Glutamatergic neuron (in vitro differentiated cells): ENCODE data around the gene CTBP2. TPM values are rescaled to one million over a fixed set of nuclear protein-coding genes. Genes with fewer than 3 reads are reported as not detected.

ENCODE experiments used
- DNase-seq: peaks from one replicate; pipeline ENCODE4 v3.0.0; 2022
- H3K27ac Mint-ChIP-seq: one replicate; pipeline ENCODE4 v1.8.0; 2020; ENCODE audit warnings: mild to moderate bottlenecking, mixed read lengths, inconsistent platforms; ENCODE audit not compliant: unreplicated experiment
- H3K27me3 Mint-ChIP-seq: one replicate; pipeline ENCODE4 v1.8.0; 2020; ENCODE audit warnings: mild to moderate bottlenecking, moderate library complexity, mixed read lengths, inconsistent platforms; ENCODE audit not compliant: unreplicated experiment
- H3K36me3 Mint-ChIP-seq: one replicate; pipeline ENCODE4 v1.8.0; 2020; ENCODE audit warnings: mild to moderate bottlenecking, mixed read lengths, inconsistent platforms; ENCODE audit not compliant: unreplicated experiment
- H3K4me1 Mint-ChIP-seq: one replicate; pipeline ENCODE4 v1.8.0; 2020; ENCODE audit warnings: mild to moderate bottlenecking, low read depth, mixed read lengths, inconsistent platforms; ENCODE audit not compliant: unreplicated experiment
- H3K4me3 Mint-ChIP-seq: one replicate; pipeline ENCODE4 v1.8.0; 2020; ENCODE audit warnings: mild to moderate bottlenecking, mixed read lengths, inconsistent platforms; ENCODE audit not compliant: unreplicated experiment
- H3K9me3 Mint-ChIP-seq: one replicate; pipeline ENCODE4 v1.8.0; 2020; ENCODE audit warnings: mild to moderate bottlenecking, moderate library complexity, mixed read lengths, inconsistent platforms; ENCODE audit not compliant: unreplicated experiment
- total RNA-seq: library from RNA; stranded (reverse); fragmentation: NEBNext Ultra II Directional; extraction: Animal tissue kit (Norgen Biotek cat#: 25700); gene quantifications from one replicate; pipeline ENCODE4 v1.2.1, GENCODE V29; 2021; ENCODE audit not compliant: unreplicated experiment
- TF ChIP-seq, protein P1 (sequence below): fragments of 200-600 bp; sonication (generic); IDR thresholded peaks from one replicate; pipeline ENCODE4 v1.5.0; 2021; ENCODE audit not compliant: partially characterized antibody, unreplicated experiment

Gene CTBP2
- total RNA-seq, 1 donor from 2014 or later = 174 TPM

DNA sequence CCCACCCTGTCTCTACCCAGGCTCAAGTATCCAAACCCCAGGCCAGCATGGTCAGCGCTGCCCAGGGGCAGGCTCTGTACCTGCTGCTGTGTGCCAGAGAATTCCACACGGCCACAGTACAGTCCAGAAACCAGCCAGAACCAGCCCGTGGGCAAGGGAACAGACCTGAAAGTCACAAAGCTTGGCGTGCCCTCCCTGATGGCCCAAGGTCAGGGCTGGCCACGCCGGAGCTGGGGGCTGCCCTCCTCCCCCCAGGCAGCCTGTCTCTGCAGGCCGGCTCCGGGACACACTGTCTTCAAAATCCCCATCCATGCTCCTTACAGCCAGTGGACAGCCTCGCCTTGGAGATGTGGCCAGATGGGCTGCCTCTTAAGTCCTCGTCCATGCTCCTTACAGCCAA lies 78.4 kb downstream of the CTBP2 start:
- no peak overlapping the region for H3K4me3 Mint-ChIP-seq
- H3K27ac Mint-ChIP-seq = peak overlapping the region; percentile 81
- DNase-seq = no peak
- H3K9me3 Mint-ChIP-seq = peaks cover 37% of the 10 kb centered on the region
- peaks cover 25% of the 10 kb centered on the region for H3K27me3 Mint-ChIP-seq
- H3K36me3 Mint-ChIP-seq = no peaks in the 10 kb centered on the region
- peaks cover 69% of the 10 kb centered on the region for H3K4me1 Mint-ChIP-seq
- TF ChIP-seq, protein P1, sequence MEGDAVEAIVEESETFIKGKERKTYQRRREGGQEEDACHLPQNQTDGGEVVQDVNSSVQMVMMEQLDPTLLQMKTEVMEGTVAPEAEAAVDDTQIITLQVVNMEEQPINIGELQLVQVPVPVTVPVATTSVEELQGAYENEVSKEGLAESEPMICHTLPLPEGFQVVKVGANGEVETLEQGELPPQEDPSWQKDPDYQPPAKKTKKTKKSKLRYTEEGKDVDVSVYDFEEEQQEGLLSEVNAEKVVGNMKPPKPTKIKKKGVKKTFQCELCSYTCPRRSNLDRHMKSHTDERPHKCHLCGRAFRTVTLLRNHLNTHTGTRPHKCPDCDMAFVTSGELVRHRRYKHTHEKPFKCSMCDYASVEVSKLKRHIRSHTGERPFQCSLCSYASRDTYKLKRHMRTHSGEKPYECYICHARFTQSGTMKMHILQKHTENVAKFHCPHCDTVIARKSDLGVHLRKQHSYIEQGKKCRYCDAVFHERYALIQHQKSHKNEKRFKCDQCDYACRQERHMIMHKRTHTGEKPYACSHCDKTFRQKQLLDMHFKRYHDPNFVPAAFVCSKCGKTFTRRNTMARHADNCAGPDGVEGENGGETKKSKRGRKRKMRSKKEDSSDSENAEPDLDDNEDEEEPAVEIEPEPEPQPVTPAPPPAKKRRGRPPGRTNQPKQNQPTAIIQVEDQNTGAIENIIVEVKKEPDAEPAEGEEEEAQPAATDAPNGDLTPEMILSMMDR = no peak

DNA sequence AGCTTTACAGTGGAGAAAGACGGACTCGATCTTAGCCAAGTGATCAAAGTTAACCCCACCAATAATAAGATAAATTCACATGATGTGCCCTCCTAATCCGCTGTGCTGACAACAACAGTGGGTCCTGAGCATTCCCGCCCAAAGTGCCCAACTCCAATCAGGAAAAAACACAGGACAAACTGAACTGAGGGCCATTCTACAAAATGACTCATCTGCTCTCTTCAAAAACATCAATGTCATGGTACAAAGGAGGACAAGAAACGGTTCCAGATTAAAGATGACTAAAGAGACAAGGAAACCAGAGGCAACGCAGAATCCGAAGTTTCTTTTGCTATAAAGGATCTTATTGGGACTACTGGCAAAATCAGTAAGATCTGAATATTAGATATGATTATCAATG lies 79.4 kb downstream of the CTBP2 start:
- H3K4me1 Mint-ChIP-seq = peaks cover 74% of the 10 kb centered on the region
- peak overlapping the region; percentile 100 for H3K27ac Mint-ChIP-seq
- no peak for DNase-seq
- peak overlapping the region; percentile 87 for H3K4me3 Mint-ChIP-seq
- H3K27me3 Mint-ChIP-seq = peaks cover 21% of the 10 kb centered on the region
- peaks cover 36% of the 10 kb centered on the region for H3K9me3 Mint-ChIP-seq
- TF ChIP-seq, protein P1 = no peak
- H3K36me3 Mint-ChIP-seq = peaks cover 7% of the 10 kb centered on the region

DNA sequence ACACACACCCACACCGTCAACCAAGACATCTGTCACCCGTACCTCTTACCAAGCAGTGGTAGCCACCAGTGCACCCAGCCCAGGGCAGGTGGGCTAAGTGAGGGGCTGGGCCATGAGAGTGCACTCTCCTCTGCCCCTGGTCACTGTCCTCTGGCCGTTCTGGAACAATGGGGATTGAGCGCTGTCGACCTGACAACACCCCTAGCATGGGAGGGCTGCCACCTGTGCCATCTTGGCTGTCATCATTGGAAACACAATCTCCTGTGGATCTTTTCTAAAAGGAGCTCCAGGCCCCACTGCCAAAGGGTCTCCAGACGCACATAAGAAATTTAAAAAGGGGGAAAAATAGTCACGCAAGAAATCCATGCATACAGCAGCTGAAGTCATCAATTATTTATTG lies 80.1 kb downstream of the CTBP2 start:
- H3K27ac Mint-ChIP-seq = peak overlapping the region; percentile 100
- peak; percentile 40 for DNase-seq
- TF ChIP-seq, protein P1 = no peak
- peak overlapping the region; percentile 87 for H3K4me3 Mint-ChIP-seq
- H3K27me3 Mint-ChIP-seq = peaks cover 18% of the 10 kb centered on the region
- H3K4me1 Mint-ChIP-seq = peaks cover 74% of the 10 kb centered on the region
- peaks cover 34% of the 10 kb centered on the region for H3K9me3 Mint-ChIP-seq
- H3K36me3 Mint-ChIP-seq = peaks cover 10% of the 10 kb centered on the region

DNA sequence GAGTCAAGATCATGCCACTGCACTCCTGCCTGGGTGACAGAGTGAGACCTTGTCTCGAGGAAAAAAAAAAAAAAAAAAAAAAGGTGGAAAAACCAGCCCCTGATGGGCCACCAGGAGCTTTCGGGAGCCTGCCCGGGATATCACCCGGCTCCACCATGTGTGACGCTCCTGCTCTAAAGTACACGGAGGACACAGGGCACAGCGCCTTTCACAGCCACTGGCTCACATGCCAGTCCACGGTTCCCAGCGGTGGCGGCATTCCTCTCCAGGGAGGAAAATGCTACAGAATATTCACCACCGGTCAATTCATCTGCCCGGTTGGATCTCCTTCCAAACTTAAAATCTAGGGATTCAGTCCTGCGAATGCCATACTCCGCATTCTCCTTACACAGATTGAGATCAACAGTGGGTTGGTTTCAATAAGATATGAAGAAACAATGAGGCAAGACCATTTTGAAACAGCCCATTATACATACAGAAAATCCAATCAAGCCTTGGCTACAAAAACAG lies 81.2 kb downstream of the CTBP2 start:
- Mint-ChIP-seq H3K36me3 (peaks cover 18% of the 10 kb centered on the region), H3K9me3 (peaks cover 29% of the 10 kb centered on the region), H3K4me1 (peaks cover 70% of the 10 kb centered on the region), H3K27me3 (peaks cover 18% of the 10 kb centered on the region), H3K4me3 (peak overlapping the region; percentile 87), H3K27ac (peak overlapping the region; percentile 100)
- TF ChIP-seq, protein P1 = no peak
- no peak for DNase-seq

DNA sequence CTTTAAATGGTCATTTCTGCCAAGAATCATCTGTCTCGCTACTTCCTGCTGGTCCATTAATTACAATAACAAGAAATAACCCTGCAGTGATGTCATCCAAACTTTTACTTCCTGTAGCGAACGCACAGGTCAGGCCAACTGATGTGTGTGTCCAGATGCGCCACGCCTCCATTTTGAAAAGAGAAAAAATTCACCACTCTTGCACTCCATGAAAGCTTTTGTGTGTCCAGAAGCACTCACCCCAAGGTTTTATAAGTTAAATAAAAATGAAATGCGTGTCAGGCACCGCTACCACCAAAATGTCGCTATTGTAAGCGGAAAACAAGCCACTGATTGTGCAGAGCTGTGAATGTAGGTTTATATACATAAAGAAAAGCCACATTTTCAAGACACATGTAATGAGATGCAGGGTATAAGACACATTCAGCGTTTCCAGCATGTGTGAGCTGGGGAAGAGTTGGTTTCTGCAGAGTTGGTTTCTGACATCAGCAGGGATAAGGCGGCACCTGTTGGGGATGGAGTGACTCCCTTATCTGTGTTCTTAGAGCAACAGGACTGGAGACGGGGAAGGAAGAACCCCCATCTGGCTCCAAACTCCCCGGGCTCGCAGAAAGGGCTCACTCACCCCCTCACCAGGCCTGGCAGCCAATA lies 83.3 kb downstream of the CTBP2 start:
- H3K9me3 Mint-ChIP-seq = peaks cover 25% of the 10 kb centered on the region
- H3K4me3 Mint-ChIP-seq = peak overlapping the region; percentile 23
- no peak for DNase-seq
- H3K36me3 Mint-ChIP-seq = peaks cover 18% of the 10 kb centered on the region
- peak overlapping the region; percentile 76 for H3K27ac Mint-ChIP-seq
- H3K27me3 Mint-ChIP-seq = peaks cover 12% of the 10 kb centered on the region
- peaks cover 56% of the 10 kb centered on the region for H3K4me1 Mint-ChIP-seq
- TF ChIP-seq, protein P1 = no peak
